Progenitor cell of endocrine pancreas (in vitro differentiated cells): ENCODE results near the gene PIBF1. TPM values are rescaled to one million over a fixed set of nuclear protein-coding genes. Genes with fewer than 3 reads are reported as not detected.

Experiments used
- DNase-seq: peaks from one replicate; pipeline ENCODE4 v3.0.0; 2021; ENCODE audit warnings: low spot score; ENCODE audit not compliant: unreplicated experiment
- H3K27ac Mint-ChIP-seq: 2 replicates; pipeline ENCODE4 v1.8.0; 2021; ENCODE audit warnings: mild to moderate bottlenecking, moderate library complexity, mixed read lengths
- H3K27me3 Mint-ChIP-seq: 2 replicates; pipeline ENCODE4 v1.8.0; 2021; ENCODE audit warnings: mixed read lengths
- H3K36me3 Mint-ChIP-seq: 2 replicates; pipeline ENCODE4 v1.8.0; 2022; ENCODE audit warnings: mixed read lengths; ENCODE audit not compliant: insufficient read depth
- H3K4me1 Mint-ChIP-seq: 2 replicates; pipeline ENCODE4 v1.8.0; 2021; ENCODE audit warnings: low read depth, mixed read lengths
- H3K4me3 Mint-ChIP-seq: 2 replicates; pipeline ENCODE4 v1.8.0; 2021; ENCODE audit warnings: low read depth, mild to moderate bottlenecking, moderate library complexity, mixed read lengths
- H3K9me3 Mint-ChIP-seq: 2 replicates; pipeline ENCODE4 v1.8.0; 2021; ENCODE audit warnings: low read depth, mixed read lengths
- CTCF ChIP-seq: fragments of 200-600 bp; sonication (generic); IDR thresholded peaks from one replicate; pipeline ENCODE4 v1.5.0; 2021; ENCODE audit warnings: antibody characterized with exemption, mild to moderate bottlenecking; ENCODE audit not compliant: unreplicated experiment
- total RNA-seq: library from RNA; stranded (reverse); gene quantifications from 2 replicates; pipeline ENCODE4 v1.2.1, GENCODE V29; 2021

PIBF1 gene
- total RNA-seq, 1 donor from 2014 or later = 28.7 TPM

- Mint-ChIP-seq H3K27ac (no peak overlapping the region), H3K27me3 (no peaks in the 10 kb centered on the region), H3K4me1 (peaks cover 6% of the 10 kb centered on the region), H3K4me3 (no peak overlapping the region), H3K36me3 (peaks cover 30% of the 10 kb centered on the region), H3K9me3 (no peaks in the 10 kb centered on the region)
- no peak for TF ChIP-seq CTCF
- no peak for DNase-seq
Observed at GRCh38 chr13:72849571-72849970, 67.6 kb downstream of the PIBF1 start.

GRCh38 chr13:72850959-72851677, 69.2 kb downstream of the PIBF1 start:
- Mint-ChIP-seq H3K36me3 (peaks cover 17% of the 10 kb centered on the region), H3K9me3 (no peaks in the 10 kb centered on the region), H3K4me1 (peaks cover 6% of the 10 kb centered on the region), H3K27me3 (no peaks in the 10 kb centered on the region), H3K27ac (no peak overlapping the region), H3K4me3 (no peak overlapping the region)
- TF ChIP-seq CTCF = no peak
- DNase-seq = no peak

- no peak for DNase-seq
- no peaks in the 10 kb centered on the region for H3K9me3 Mint-ChIP-seq
- no peak overlapping the region for H3K4me3 Mint-ChIP-seq
- no peak overlapping the region for H3K27ac Mint-ChIP-seq
- peaks cover 6% of the 10 kb centered on the region for H3K4me1 Mint-ChIP-seq
- TF ChIP-seq CTCF = no peak
- no peaks in the 10 kb centered on the region for H3K27me3 Mint-ChIP-seq
- peaks cover 16% of the 10 kb centered on the region for H3K36me3 Mint-ChIP-seq
Observed at GRCh38 chr13:72851678-72852014, 69.7 kb downstream of the PIBF1 start.

GRCh38 chr13:72852207-72852606, 70.3 kb downstream of the PIBF1 start:
- no peak for TF ChIP-seq CTCF
- Mint-ChIP-seq H3K4me3 (no peak overlapping the region), H3K9me3 (no peaks in the 10 kb centered on the region), H3K36me3 (peaks cover 16% of the 10 kb centered on the region), H3K27me3 (no peaks in the 10 kb centered on the region), H3K27ac (no peak overlapping the region), H3K4me1 (peaks cover 6% of the 10 kb centered on the region)
- DNase-seq = no peak

GRCh38 chr13:72853000-72853399, 71.1 kb downstream of the PIBF1 start:
- TF ChIP-seq CTCF = no peak
- Mint-ChIP-seq H3K4me1 (peaks cover 6% of the 10 kb centered on the region), H3K27ac (no peak overlapping the region), H3K36me3 (peaks cover 12% of the 10 kb centered on the region), H3K9me3 (no peaks in the 10 kb centered on the region), H3K27me3 (no peaks in the 10 kb centered on the region), H3K4me3 (no peak overlapping the region)
- DNase-seq = no peak
